A673 (cell line): ENCODE data around the gene MFN2. TPM values are rescaled to one million over a fixed set of nuclear protein-coding genes. Genes with fewer than 3 reads are reported as not detected.
"Not testable (repeated sequence)": the region's sequence is repeated elsewhere in the genome, so short reads cannot be mapped to it uniquely, and the experiment has no call there.

ENCODE experiments used
- BruUV-seq: library from RNA; stranded (reverse); fragments of 400-500 nt; replicated peaks from 2 replicates; lab custom pipeline; 2021; lab: Mats Ljungman, UMichigan
- CTCF ChIA-PET: fragments of 300-600 bp; sonication (Branson Sonifier 250); formaldehyde crosslinking; loops from one replicate; lab custom pipeline; 2022; ENCODE audit warnings: antibody characterized with exemption; lab: Charles Lee
- POLR2A ChIA-PET: fragments of 300-600 bp; sonication (Branson Sonifier 250); formaldehyde crosslinking; loops from one replicate; lab custom pipeline; 2022; ENCODE audit warnings: antibody characterized with exemption; ENCODE audit not compliant: low non-redundant PET; lab: Charles Lee
- DNase-seq: peaks from one replicate; pipeline ENCODE4 v3.0.0-alpha.2; 2015; ENCODE audit warnings: low spot score
- H3K27ac ChIP-seq: fragments of 200-600 bp; sonication (generic); 2 replicates; pipeline ENCODE4 v1.5.1; 2016; ENCODE audit warnings: mixed run types, low read depth, mild to moderate bottlenecking, mixed read lengths, antibody characterized with exemption, low read length; ENCODE audit not compliant: poor library complexity, severe bottlenecking
- H3K27me3 ChIP-seq: fragments of 200-600 bp; sonication (generic); replicated peaks from 2 replicates; pipeline ENCODE4 v1.6.1; 2017; ENCODE audit warnings: mixed run types, low read depth, mild to moderate bottlenecking, mixed read lengths, antibody characterized with exemption, low read length; ENCODE audit not compliant: insufficient read depth, poor library complexity
- H3K36me3 ChIP-seq: fragments of 200-600 bp; sonication (generic); 2 replicates; pipeline ENCODE4 v1.6.1; 2016; ENCODE audit warnings: mixed run types, mild to moderate bottlenecking, mixed read lengths, antibody characterized with exemption, low read length; ENCODE audit not compliant: insufficient read depth, poor library complexity, severe bottlenecking
- H3K4me1 ChIP-seq: fragments of 200-600 bp; sonication (generic); 2 replicates; pipeline ENCODE4 v1.6.1; 2017; ENCODE audit warnings: mixed run types, mild to moderate bottlenecking, mixed read lengths, antibody characterized with exemption, low read length; ENCODE audit not compliant: insufficient read depth, poor library complexity, severe bottlenecking
- H3K4me3 ChIP-seq: fragments of 200-600 bp; sonication (generic); 2 replicates; pipeline ENCODE4 v1.5.1; 2016; ENCODE audit warnings: low read depth, mixed run types, mild to moderate bottlenecking, mixed read lengths, low read length; ENCODE audit not compliant: poor library complexity, severe bottlenecking
- H3K9me3 ChIP-seq: fragments of 200-600 bp; sonication (generic); 2 replicates; pipeline ENCODE4 v1.6.1; 2016; ENCODE audit warnings: mixed run types, low read depth, mild to moderate bottlenecking, mixed read lengths, antibody characterized with exemption, low read length; ENCODE audit not compliant: poor library complexity, severe bottlenecking
- CTCF ChIP-seq: fragments of 300-800, 200-600 bp; sonication (generic); conservative IDR thresholded peaks from 2 replicates; pipeline ENCODE4 v1.5.1; 2017; ENCODE audit warnings: low read depth, mild to moderate bottlenecking, antibody characterized with exemption, low read length, moderate library complexity, mixed read lengths
- EZH2 ChIP-seq: fragments of 200-600 bp; sonication (generic); IDR thresholded peaks from 2 replicates; pipeline ENCODE4 v1.6.1; 2017; ENCODE audit warnings: borderline replicate concordance, low read depth, mild to moderate bottlenecking, mixed read lengths, antibody characterized with exemption, low read length; ENCODE audit not compliant: poor library complexity, severe bottlenecking
- intact Hi-C: fragments of 100-400 bp; cut with micrococcal nuclease; formaldehyde crosslinking; loops from one replicate; pipeline ENCODE4 v1.10.0; 2022; ENCODE audit not compliant: unreplicated experiment
- total RNA-seq: library from RNA; stranded (reverse); gene quantifications from 2 replicates; pipeline ENCODE4 v1.2.3, GENCODE V29; 2021

Gene MFN2
- total RNA-seq, 1 experiment from 2014 or later, result 160 TPM

- no peak overlapping the region for H3K4me3 ChIP-seq
- TF ChIP-seq EZH2, result no peak
- TF ChIP-seq CTCF, result no peak
- H3K27me3 ChIP-seq, result no peaks in the 10 kb centered on the region
- POLR2A ChIA-PET, result interaction anchor here (0.6 kb wide), 1 partner anchor 341 kb away, joined by 3 read pairs; no protein-coding TSS in a partner anchor
- no peak overlapping the region for H3K27ac ChIP-seq
- CTCF ChIA-PET, result no interaction called here
- H3K9me3 ChIP-seq, result no peaks in the 10 kb centered on the region
- no peak for DNase-seq
- intact Hi-C loops, result no loop called here
- no peaks in the 10 kb centered on the region for H3K4me1 ChIP-seq
- H3K36me3 ChIP-seq, result no peaks in the 10 kb centered on the region
- no TSS peak for BruUV-seq
Observed at GRCh38 chr1:12037486-12038355, 57.5 kb downstream of the MFN2 start.

DNA sequence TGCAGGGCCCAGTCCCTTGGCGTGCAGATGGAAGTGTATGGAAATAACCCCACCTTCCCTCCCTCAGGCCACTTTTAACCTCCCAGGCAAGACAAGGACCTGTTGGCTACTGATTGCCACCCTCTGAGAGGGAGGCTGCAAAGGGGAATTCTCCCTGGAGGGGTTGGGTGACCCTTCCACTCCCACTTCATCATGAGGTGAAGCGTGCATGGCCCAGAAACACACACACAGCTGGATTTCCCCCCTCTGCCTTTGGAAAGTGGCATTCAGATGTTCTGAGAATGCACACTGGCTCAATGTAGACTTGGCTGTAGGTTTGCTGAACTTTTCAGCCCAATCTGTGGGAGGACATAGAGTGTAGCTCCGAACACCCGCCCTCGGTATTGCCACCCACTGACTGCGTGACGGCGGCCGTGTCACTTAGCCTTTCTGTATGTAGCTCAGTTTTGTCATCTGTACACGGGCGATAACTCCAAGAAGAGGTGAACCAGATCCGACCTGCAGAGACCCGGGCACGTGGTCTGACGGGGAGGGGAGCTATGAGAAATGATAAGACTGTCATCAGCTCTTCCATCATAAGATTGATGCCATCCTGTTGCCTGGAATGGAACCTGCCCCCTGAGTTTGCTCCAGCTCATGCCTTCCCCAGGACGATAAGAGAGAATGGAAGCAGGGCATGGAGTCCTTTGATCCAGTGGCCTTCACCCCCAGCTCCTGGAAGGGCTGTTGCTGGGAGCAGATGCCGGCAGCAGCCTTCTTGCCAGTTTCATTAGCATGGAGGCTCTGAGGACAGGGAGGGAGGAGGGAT lies 58.3 kb downstream of the MFN2 start:
- H3K4me1 ChIP-seq, result no peaks in the 10 kb centered on the region
- DNase-seq, result no peak
- no TSS peak for BruUV-seq
- intact Hi-C loops, result no loop called here
- POLR2A ChIA-PET, result interaction anchor here (0.6 kb wide), 1 partner anchor 340 kb away, joined by 3 read pairs; no protein-coding TSS in a partner anchor
- no peaks in the 10 kb centered on the region for H3K27me3 ChIP-seq
- TF ChIP-seq EZH2 (no peak), CTCF (no peak)
- no peak overlapping the region for H3K4me3 ChIP-seq
- CTCF ChIA-PET, result no interaction called here
- no peaks in the 10 kb centered on the region for H3K9me3 ChIP-seq
- no peak overlapping the region for H3K27ac ChIP-seq
- H3K36me3 ChIP-seq, result no peaks in the 10 kb centered on the region

DNA sequence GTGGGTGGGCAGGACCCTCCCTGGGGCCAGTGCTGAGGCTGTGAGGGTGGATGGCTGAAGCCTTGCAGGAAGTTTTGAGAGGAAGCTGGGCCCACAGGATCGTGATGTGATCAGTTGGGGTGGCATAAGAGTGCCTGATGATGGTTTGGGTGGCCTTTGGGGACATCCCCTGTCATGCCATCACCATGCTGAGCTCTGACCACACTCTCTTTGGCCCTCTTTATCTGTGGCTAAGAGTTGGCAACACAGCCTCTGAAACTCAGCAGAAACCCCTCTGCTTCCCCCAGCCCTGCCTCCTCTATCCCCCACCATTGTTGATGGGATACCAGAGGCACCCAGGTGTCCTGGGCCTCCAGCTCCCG lies 58.9 kb downstream of the MFN2 start:
- intact Hi-C loops, result no loop called here
- Histone ChIP-seq H3K27me3 (no peaks in the 10 kb centered on the region), H3K9me3 (no peaks in the 10 kb centered on the region), H3K4me3 (no peak overlapping the region), H3K27ac (no peak overlapping the region), H3K4me1 (no peaks in the 10 kb centered on the region), H3K36me3 (no peaks in the 10 kb centered on the region)
- no TSS peak for BruUV-seq
- no peak for DNase-seq
- no peak for TF ChIP-seq EZH2
- no peak for TF ChIP-seq CTCF
- CTCF ChIA-PET, result no interaction called here
- POLR2A ChIA-PET, result no interaction called here

DNA sequence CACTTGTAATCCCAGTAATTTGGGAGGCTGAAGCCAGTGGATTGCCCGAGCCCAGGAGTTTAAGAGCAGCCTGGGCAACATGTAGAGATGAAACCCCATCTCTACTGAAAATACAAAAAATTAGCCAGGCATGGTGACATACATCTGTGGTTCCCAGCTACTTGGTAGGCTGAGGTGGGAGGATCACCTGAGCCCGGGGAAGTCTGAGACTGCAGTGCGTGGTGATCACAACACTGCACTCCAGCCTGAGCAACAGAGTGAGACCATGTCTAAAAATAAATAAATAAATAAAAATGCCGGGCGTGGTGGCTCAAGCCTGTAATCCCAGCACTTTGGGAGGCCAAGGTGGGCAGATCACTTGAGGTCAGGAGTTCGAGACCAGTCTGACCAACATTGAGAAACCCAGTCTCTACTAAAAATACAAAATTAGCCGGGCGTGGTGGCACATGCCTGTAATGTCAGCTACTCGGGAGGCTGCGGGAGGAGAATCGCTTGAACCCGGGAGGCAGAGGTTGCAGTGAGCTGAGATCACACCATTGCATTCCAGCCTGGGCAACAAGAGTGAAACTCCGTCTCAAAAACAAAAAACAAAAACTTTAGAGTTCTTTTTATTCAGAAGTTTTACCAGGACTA lies 59.7 kb downstream of the MFN2 start:
- DNase-seq, BruUV-seq, intact Hi-C loops, H3K27me3 ChIP-seq, H3K27ac ChIP-seq, POLR2A ChIA-PET, H3K4me3 ChIP-seq, H3K4me1 ChIP-seq, H3K36me3 ChIP-seq, H3K9me3 ChIP-seq, CTCF ChIA-PET: not testable (repeated sequence)
